A549 (cell line): Measurements from ENCODE around the gene TFDP1. TPM values are rescaled to one million over a fixed set of nuclear protein-coding genes. Genes with fewer than 3 reads are reported as not detected.

ENCODE experiments used
- ATAC-seq, 2 experiments: fragments of 200-7000 bp in 1 of 2; fragments of >200 bp in 1 of 2; cut with Nextera tagmentation in 1 of 2; cut with Tn5 transposase in 1 of 2; 3 replicates each; pipeline versions ENCODE4 v1.8.0 to v1.9.1; 2018 to 2020; ENCODE audit warnings: mild to moderate bottlenecking in 1 of 2, moderate library complexity in 1 of 2
- CTCF ChIA-PET: fragments of 300-600 bp; sonication (Branson Sonifier 250); formaldehyde crosslinking; extraction: SDS; loops from one replicate; lab custom pipeline; 2021; ENCODE audit warnings: antibody characterized with exemption, inconsistent platforms; lab: Yijun Ruan, JAX
- POLR2A ChIA-PET: fragments of 350-600 bp; formaldehyde crosslinking; extraction: SDS; loops from one replicate; lab custom pipeline; 2021; ENCODE audit warnings: antibody characterized with exemption, inconsistent platforms; lab: Yijun Ruan, JAX
- DNase-seq, 2 experiments: peaks; one replicate each; pipeline versions ENCODE4 v3.0.0 to v3.0.0-alpha.2; 2011 to 2016; ENCODE audit warnings: low read depth in 1 of 2, low spot score in 1 of 2
- FAIRE-seq: peaks from 2 replicates; lab custom pipeline; 2011; peaks lifted over from hg19 to GRCh38; lab: Jason Lieb, UNC
- H3K27ac ChIP-seq, 2 experiments: fragments of >200 bp; sonication (Bioruptor Twin); formaldehyde crosslinking; 3 replicates each; pipeline ENCODE4 v1.5.1; 2016 to 2017
- H3K4me1 ChIP-seq: fragments of >200 bp; sonication (Bioruptor Twin); formaldehyde crosslinking; 3 replicates; pipeline ENCODE4 v1.6.1; 2016
- H3K4me2 ChIP-seq: fragments of >200 bp; sonication (Bioruptor Twin); formaldehyde crosslinking; 3 replicates; pipeline ENCODE4 v1.6.1; 2016
- H3K4me3 ChIP-seq: fragments of >200 bp; sonication (Bioruptor Twin); formaldehyde crosslinking; 3 replicates; pipeline ENCODE4 v1.5.1; 2016
- H3K9me3 ChIP-seq: fragments of >200 bp; sonication (Bioruptor Twin); formaldehyde crosslinking; 3 replicates; pipeline ENCODE4 v1.6.1; 2016
- ATOH8 ChIP-seq: fragments of 250-450 bp; sonication (Bioruptor Pico); IDR thresholded peaks from 2 replicates; pipeline ENCODE4 v1.5.0; 2020; ENCODE audit warnings: low read depth, mild to moderate bottlenecking, moderate library complexity
- BHLHE40 ChIP-seq: IDR thresholded peaks from 2 replicates; pipeline ENCODE4 v1.6.1; 2012; ENCODE audit warnings: low read depth, low read length, inconsistent platforms
- CBX2 ChIP-seq: fragments of 200-600 bp; sonication (generic); IDR thresholded peaks from 2 replicates; pipeline ENCODE4 v1.6.1; 2016; ENCODE audit warnings: low read depth, mild to moderate bottlenecking, borderline replicate concordance
- CEBPB ChIP-seq, 2 experiments: fragments of >200 bp in 1 of 2; sonication (Bioruptor Twin) in 1 of 2; formaldehyde crosslinking in 1 of 2; IDR thresholded peaks; 2 replicates each; pipeline ENCODE4 v1.6.1; 2012 to 2016
- CHD2 ChIP-seq: fragments of 150-350 bp; IDR thresholded peaks from 2 replicates; pipeline ENCODE4 v1.6.1; 2014; ENCODE audit warnings: low read length; ENCODE audit not compliant: partially characterized antibody
- CTCF ChIP-seq: fragments of >200 bp; sonication (Bioruptor Twin); formaldehyde crosslinking; IDR thresholded peaks from 3 replicates; pipeline ENCODE4 v1.5.1; 2016
- EP300 ChIP-seq, 2 experiments: fragments of >200 bp; sonication (Bioruptor Twin); formaldehyde crosslinking; IDR thresholded peaks; 2 replicates in 1 of 2; 3 replicates in 1 of 2; pipeline ENCODE4 v1.6.1; 2016 to 2017
- ESRRA ChIP-seq: fragments of 150-350 bp; IDR thresholded peaks from 2 replicates; pipeline ENCODE4 v1.6.1; 2014; ENCODE audit warnings: mild to moderate bottlenecking, low read length, borderline replicate concordance
- FOSL2 ChIP-seq, 2 experiments: fragments of 450-650 bp in 1 of 2; fragments of >200 bp in 1 of 2; sonication (Bioruptor Twin) in 1 of 2; formaldehyde crosslinking; IDR thresholded peaks; 2 replicates each; pipeline versions ENCODE4 v1.5.0 to v1.6.1; 2016 to 2020; ENCODE audit warnings: mild to moderate bottlenecking in 1 of 2, moderate library complexity in 1 of 2
- GATA3 ChIP-seq: IDR thresholded peaks from 2 replicates; pipeline ENCODE4 v1.6.1; 2012; ENCODE audit warnings: borderline replicate concordance
- HDAC2 ChIP-seq: fragments of 200-600 bp; sonication (generic); IDR thresholded peaks from 2 replicates; pipeline ENCODE4 v1.6.1; 2016
- HOXB5 ChIP-seq: fragments of 250-450 bp; sonication (Bioruptor Pico); IDR thresholded peaks from 2 replicates; pipeline ENCODE4 v1.5.0; 2020; ENCODE audit warnings: mild to moderate bottlenecking, moderate library complexity
- JUN ChIP-seq, 2 experiments: fragments of >200 bp; sonication (Bioruptor Twin); formaldehyde crosslinking; IDR thresholded peaks; 2 replicates in 1 of 2; 3 replicates in 1 of 2; pipeline ENCODE4 v1.6.1; 2016 to 2017
- JUNB ChIP-seq: fragments of >200 bp; sonication (Bioruptor Twin); formaldehyde crosslinking; IDR thresholded peaks from 2 replicates; pipeline ENCODE4 v1.6.1; 2016
- KDM1A ChIP-seq: fragments of 200-600 bp; sonication (generic); IDR thresholded peaks from 2 replicates; pipeline ENCODE4 v1.6.1; 2016; ENCODE audit warnings: low read depth, mild to moderate bottlenecking
- MAZ ChIP-seq: fragments of 150-350 bp; IDR thresholded peaks from 2 replicates; pipeline ENCODE4 v1.6.1; 2014; ENCODE audit warnings: antibody characterized with exemption, low read depth, low read length, borderline replicate concordance
- MYC ChIP-seq: IDR thresholded peaks from 2 replicates; pipeline ENCODE4 v1.6.1; 2012; ENCODE audit warnings: mild to moderate bottlenecking, inconsistent platforms, low read length, improper control_type of control experiment, borderline replicate concordance
- NFE2L2 ChIP-seq: fragments of 150-350 bp; conservative IDR thresholded peaks from 2 replicates; pipeline ENCODE4 v1.6.1; 2014; ENCODE audit warnings: low read length
- NPAS2 ChIP-seq: fragments of 250-450 bp; sonication (Bioruptor Pico); IDR thresholded peaks from 2 replicates; pipeline ENCODE4 v1.8.0; 2022; ENCODE audit warnings: mild to moderate bottlenecking, moderate library complexity, borderline replicate concordance
- RCOR1 ChIP-seq: fragments of 150-350 bp; IDR thresholded peaks from 2 replicates; pipeline ENCODE4 v1.6.1; 2014; ENCODE audit warnings: antibody characterized with exemption, low read length, low read depth
- RNF2 ChIP-seq: fragments of 200-600 bp; sonication (generic); IDR thresholded peaks from 2 replicates; pipeline ENCODE4 v1.6.1; 2016; ENCODE audit warnings: low read depth, mild to moderate bottlenecking, antibody characterized with exemption, moderate library complexity, borderline replicate concordance
- TFCP2L1 ChIP-seq: fragments of 250-450 bp; sonication (Bioruptor Pico); IDR thresholded peaks from 2 replicates; pipeline ENCODE4 v1.5.0; 2021; ENCODE audit warnings: mild to moderate bottlenecking
- TP53 ChIP-seq: fragments of 250-450 bp; sonication (Bioruptor Pico); IDR thresholded peaks from 2 replicates; pipeline ENCODE4 v1.5.0; 2021; ENCODE audit warnings: mild to moderate bottlenecking, moderate library complexity
- ZFP36 ChIP-seq: fragments of 450-650 bp; IDR thresholded peaks from 2 replicates; pipeline ENCODE4 v1.6.1; 2014; ENCODE audit warnings: borderline replicate concordance; ENCODE audit not compliant: partially characterized antibody
- ZNF302 ChIP-seq: fragments of 250-450 bp; sonication (Bioruptor Pico); IDR thresholded peaks from 2 replicates; pipeline ENCODE4 v1.9.0; 2021; ENCODE audit warnings: inconsistent platforms, mild to moderate bottlenecking, moderate library complexity
- ZSCAN20 ChIP-seq: fragments of 250-450 bp; sonication (Bioruptor Pico); IDR thresholded peaks from 2 replicates; pipeline ENCODE4 v1.8.0; 2022; ENCODE audit warnings: mild to moderate bottlenecking, moderate library complexity
- WGBS: methylation state at CpG from one replicate; pipeline ENCODE4 v1.1.6; 2017; ENCODE audit errors: missing lambda C conversion rate; 5-methylcytosine and 5-hydroxymethylcytosine counted together
- polyA plus RNA-seq, 4 experiments: library from polyadenylated mRNA; depleted of rRNA in 3 of 4; stranded (reverse); fragments of >200 nt; fragmentation: RNase III in 1 of 4; extraction: RNeasy Plus Mini Kit Qiagen cat#74134 plus additional on column Dnase treatment in 1 of 4; gene quantifications; 2 replicates in 3 of 4; 3 replicates in 1 of 4; pipeline ENCODE4 v1.2.3, GENCODE V29; 2011 to 2017

TFDP1 gene
- polyA plus RNA-seq, 2 of the 4 experiments (the other 2 are of a cell fraction): 73.2 to 88.4 TPM

GRCh38 chr13:113632706-113633484 is 48.3 kb downstream of the TFDP1 start:
- 96% methylated on average over 34 of the region's 38 CpGs for WGBS
- FAIRE-seq (no peak), ATAC-seq (no peak), DNase-seq (no peak)
- ChIA-PET POLR2A (no interaction called here), CTCF (no interaction called here)
- no peaks in the 10 kb centered on the region for H3K4me1 ChIP-seq
- no peak overlapping the region for H3K27ac ChIP-seq
- H3K4me2 ChIP-seq: no peak overlapping the region
- TF ChIP-seq CHD2 (no peak), EP300 (IDR thresholded peaks at IDR 0.05) (no peak), RCOR1 (no peak), TFCP2L1 (CRISPR knock-in tag) (no peak), ZFP36 (no peak), CEBPB (IDR thresholded peaks at IDR 0.05) (no peak), ZSCAN20 (CRISPR knock-in tag) (no peak), TP53 (CRISPR knock-in tag) (no peak), NPAS2 (CRISPR knock-in tag) (no peak), FOSL2 (IDR thresholded peaks at IDR 0.05) (no peak), FOSL2 (CRISPR knock-in tag; IDR thresholded peaks at IDR 0.05) (no peak)
- no peak overlapping the region for H3K4me3 ChIP-seq
- no peaks in the 10 kb centered on the region for H3K9me3 ChIP-seq

GRCh38 chr13:113633485-113633873 is 48.9 kb downstream of the TFDP1 start:
- ChIA-PET CTCF (no interaction called here), POLR2A (no interaction called here)
- TF ChIP-seq MYC (no peak), FOSL2 (IDR thresholded peaks at IDR 0.05) (no peak), FOSL2 (CRISPR knock-in tag; IDR thresholded peaks at IDR 0.05) (no peak), JUN (IDR thresholded peaks at IDR 0.05) (no peak), HDAC2 (no peak), BHLHE40 (no peak), HOXB5 (CRISPR knock-in tag) (no peak), CTCF (no peak), ZNF302 (CRISPR knock-in tag) (no peak), MAZ (no peak), CBX2 (no peak), ATOH8 (CRISPR knock-in tag) (no peak), GATA3 (no peak), KDM1A (no peak), NFE2L2 (no peak), JUNB (no peak), TFCP2L1 (CRISPR knock-in tag) (no peak), ESRRA (no peak), RNF2 (no peak)
- 97% methylated on average over 14 of the region's 18 CpGs for WGBS
- Histone ChIP-seq H3K27ac (no peak overlapping the region), H3K4me3 (no peak overlapping the region), H3K9me3 (no peaks in the 10 kb centered on the region), H3K4me2 (no peak overlapping the region), H3K4me1 (no peaks in the 10 kb centered on the region)
- no peak for FAIRE-seq
- no peak for ATAC-seq
- DNase-seq: no peak
